GM23248 (cell line): Measurements from ENCODE around the gene PSENEN. TPM values are rescaled to one million over a fixed set of nuclear protein-coding genes. Genes with fewer than 3 reads are reported as not detected.

ENCODE experiments used
- DNase-seq: peaks from one replicate; pipeline ENCODE4 v3.0.0-alpha.2; 2015
- H2AFZ ChIP-seq: fragments of 200-600 bp; sonication (generic); 2 replicates; pipeline ENCODE4 v1.6.1; 2016; ENCODE audit warnings: antibody characterized with exemption
- H3F3A ChIP-seq: fragments of 200-600 bp; sonication (generic); 2 replicates; pipeline ENCODE4 v1.6.1; 2016; ENCODE audit warnings: mild to moderate bottlenecking, antibody characterized with exemption, mixed run types; ENCODE audit not compliant: insufficient read depth
- H3K27ac ChIP-seq: fragments of 200-600 bp; sonication (generic); 2 replicates; pipeline ENCODE4 v1.5.1; 2016; ENCODE audit warnings: mild to moderate bottlenecking
- H3K27me3 ChIP-seq: fragments of 200-600 bp; sonication (generic); replicated peaks from 2 replicates; pipeline ENCODE4 v1.6.1; 2016; ENCODE audit warnings: mild to moderate bottlenecking; ENCODE audit not compliant: insufficient read depth
- H3K36me3 ChIP-seq: fragments of 200-600 bp; sonication (generic); 2 replicates; pipeline ENCODE4 v1.6.1; 2016; ENCODE audit warnings: low read depth, mild to moderate bottlenecking
- H3K4me1 ChIP-seq: fragments of 200-600 bp; sonication (generic); 2 replicates; pipeline ENCODE4 v1.6.1; 2016; ENCODE audit warnings: mild to moderate bottlenecking; ENCODE audit not compliant: insufficient read depth
- H3K4me2 ChIP-seq: fragments of 200-600 bp; sonication (generic); one replicate; pipeline ENCODE4 v1.6.1; 2016; ENCODE audit warnings: mild to moderate bottlenecking; ENCODE audit not compliant: unreplicated experiment
- H3K4me3 ChIP-seq: fragments of 200-600 bp; sonication (generic); 2 replicates; pipeline ENCODE4 v1.5.1; 2016; ENCODE audit warnings: mild to moderate bottlenecking
- H3K79me2 ChIP-seq: fragments of 200-600 bp; sonication (generic); 2 replicates; pipeline ENCODE4 v1.6.1; 2016; ENCODE audit warnings: mild to moderate bottlenecking; ENCODE audit not compliant: insufficient read depth
- H3K9ac ChIP-seq: fragments of 200-600 bp; sonication (generic); 2 replicates; pipeline ENCODE4 v1.6.1; 2016; ENCODE audit warnings: mild to moderate bottlenecking
- H3K9me2 ChIP-seq: fragments of 200-600 bp; sonication (generic); 2 replicates; pipeline ENCODE4 v1.6.1; 2016; ENCODE audit warnings: mixed run types, mild to moderate bottlenecking, moderate library complexity; ENCODE audit not compliant: insufficient read depth
- H3K9me3 ChIP-seq: fragments of 200-600 bp; sonication (generic); one replicate; pipeline ENCODE4 v1.6.1; 2017; ENCODE audit warnings: low read depth
- H4K20me1 ChIP-seq: fragments of 200-600 bp; sonication (generic); 2 replicates; pipeline ENCODE4 v1.6.0; 2016; ENCODE audit not compliant: insufficient read depth
- EZH2 ChIP-seq: fragments of 200-600 bp; sonication (generic); IDR thresholded peaks from 2 replicates; pipeline ENCODE4 v1.6.1; 2018; ENCODE audit warnings: antibody characterized with exemption, mild to moderate bottlenecking; ENCODE audit not compliant: insufficient read depth, poor library complexity, severe bottlenecking
- EZH2phosphoT487 ChIP-seq: fragments of 200-600 bp; sonication (generic); IDR thresholded peaks from 2 replicates; pipeline ENCODE4 v1.6.1; 2018; ENCODE audit warnings: antibody characterized with exemption, moderate library complexity, mild to moderate bottlenecking, low read depth; ENCODE audit not compliant: insufficient read depth
- WGBS, 2 experiments: methylation state at CpG; one replicate each; pipeline ENCODE4 v1.1.6; 2015 to 2017; ENCODE audit warnings: low lambda C conversion rate in 2 of 2, low coverage in 1 of 2; ENCODE audit errors: missing lambda C conversion rate in 2 of 2; 5-methylcytosine and 5-hydroxymethylcytosine counted together
- in situ Hi-C: fragments of 300-500 bp; cut with MboI; formaldehyde crosslinking; loops from 2 replicates; pipeline ENCODE4 v1.15.0; 2020
- polyA plus RNA-seq: library from polyadenylated mRNA; unstranded; fragments of >200 nt; fragmentation: Nextera tagmentation; extraction: Ambion mirVana; gene quantifications from 2 replicates; pipeline ENCODE4 v1.2.1, GENCODE V29; 2016
- total RNA-seq: library from RNA; depleted of rRNA; stranded (reverse); fragments of >200 nt; shearing (Covaris generic); gene quantifications from 2 replicates; pipeline ENCODE4 v1.2.3, GENCODE V29; 2014

Gene PSENEN
- total and polyA plus RNA-seq, 2 experiments from 2014 or later: 21.6 to 108 TPM

GRCh38 chr19:35752746-35753350 is 7.4 kb downstream of the PSENEN start:
- Histone ChIP-seq H3K4me3 (no peak overlapping the region), H3K9me2 (no peaks in the 10 kb centered on the region), H3K4me1 (peaks cover 25% of the 10 kb centered on the region), H3K27ac (no peak overlapping the region), H4K20me1 (no peaks in the 10 kb centered on the region), H2AFZ (no peak overlapping the region), H3K4me2 (no peak overlapping the region), H3K27me3 (no peaks in the 10 kb centered on the region), H3F3A (peaks cover 3% of the 10 kb centered on the region; the same call in 1 of the 2 replicates), H3K9ac (no peak overlapping the region), H3K79me2 (peaks cover 28% of the 10 kb centered on the region), H3K9me3 (no peaks in the 10 kb centered on the region), H3K36me3 (no peaks in the 10 kb centered on the region)
- TF ChIP-seq EZH2phosphoT487: no peak
- TF ChIP-seq EZH2: no peak
- 90 to 94% methylated on average over 20 of the region's 20 CpGs for WGBS, 2 experiments
- in situ Hi-C loops: no loop called here
- no peak for DNase-seq

GRCh38 chr19:35753634-35754369 is 8.4 kb downstream of the PSENEN start:
- H3K27ac ChIP-seq: no peak overlapping the region
- no peak overlapping the region for H3K4me2 ChIP-seq
- H3K9ac ChIP-seq: no peak overlapping the region
- TF ChIP-seq EZH2phosphoT487 (no peak), EZH2 (no peak)
- DNase-seq: no peak
- WGBS, 2 experiments: 86% methylated on average over 20 of the region's 20 CpGs
- peaks cover 27% of the 10 kb centered on the region for H3K79me2 ChIP-seq
- H3K4me1 ChIP-seq: peaks cover 25% of the 10 kb centered on the region
- H3F3A ChIP-seq: peaks cover 3% of the 10 kb centered on the region; the same call in 1 of the 2 replicates
- no peaks in the 10 kb centered on the region for H3K9me2 ChIP-seq
- no peak overlapping the region for H2AFZ ChIP-seq
- no peaks in the 10 kb centered on the region for H3K36me3 ChIP-seq
- no peak overlapping the region for H3K4me3 ChIP-seq
- in situ Hi-C loops: no loop called here
- H3K27me3 ChIP-seq: no peaks in the 10 kb centered on the region
- no peaks in the 10 kb centered on the region for H4K20me1 ChIP-seq
- H3K9me3 ChIP-seq: no peaks in the 10 kb centered on the region

- 69 to 70% methylated on average over 11 to 13 of the region's 13 CpGs for WGBS, 2 experiments
- Histone ChIP-seq H3K27me3 (no peaks in the 10 kb centered on the region), H3K9me3 (no peaks in the 10 kb centered on the region), H3K4me2 (no peak overlapping the region), H3K36me3 (no peaks in the 10 kb centered on the region), H3K9me2 (no peaks in the 10 kb centered on the region), H4K20me1 (no peaks in the 10 kb centered on the region), H3K4me1 (peaks cover 24% of the 10 kb centered on the region), H3K27ac (peak overlapping the region; percentile 97), H3K9ac (peak overlapping the region; percentile 86), H3K79me2 (peaks cover 27% of the 10 kb centered on the region), H3F3A (peaks cover 3% of the 10 kb centered on the region; the same call in 1 of the 2 replicates), H3K4me3 (no peak overlapping the region), H2AFZ (no peak overlapping the region)
- in situ Hi-C loops: no loop called here
- TF ChIP-seq EZH2phosphoT487 (no peak), EZH2 (no peak)
- DNase-seq: no peak
Observed at GRCh38 chr19:35754370-35755130, 9.1 kb downstream of the PSENEN start.

GRCh38 chr19:35755131-35755549 is 9.7 kb downstream of the PSENEN start:
- Histone ChIP-seq H3K27me3 (no peaks in the 10 kb centered on the region), H3K4me1 (peaks cover 21% of the 10 kb centered on the region), H2AFZ (peak overlapping the region; percentile 42; the same call in 1 of the 2 replicates), H3K36me3 (no peaks in the 10 kb centered on the region), H3K9me2 (no peaks in the 10 kb centered on the region), H4K20me1 (no peaks in the 10 kb centered on the region), H3K4me2 (peak overlapping the region; percentile 91), H3K27ac (peak overlapping the region; percentile 97), H3K9ac (peak overlapping the region; percentile 86), H3K4me3 (peak overlapping the region; percentile 84), H3K79me2 (peaks cover 27% of the 10 kb centered on the region), H3K9me3 (no peaks in the 10 kb centered on the region), H3F3A (peaks cover 3% of the 10 kb centered on the region; the same call in 1 of the 2 replicates)
- 26 to 37% methylated on average over 10 to 17 of the region's 17 CpGs for WGBS, 2 experiments
- in situ Hi-C loops: no loop called here
- no peak for DNase-seq
- no peak for TF ChIP-seq EZH2phosphoT487
- TF ChIP-seq EZH2: no peak
